GM13976 (cell line): Measurements from ENCODE around the gene IFNG.

Source experiments
- DNase-seq: peaks from one replicate; pipeline ENCODE4 v3.0.0; 2012; ENCODE audit warnings: low spot score
- CTCF ChIP-seq: IDR thresholded peaks from 2 replicates; pipeline ENCODE4 v1.5.1; 2012; ENCODE audit warnings: borderline replicate concordance, mild to moderate bottlenecking; ENCODE audit not compliant: insufficient read depth; ENCODE audit errors: extremely low read depth, missing control alignments, control extremely low read depth
- in situ Hi-C: fragments of 300-500 bp; cut with MboI; formaldehyde crosslinking; loops from one replicate; pipeline ENCODE4 v1.12.0; 2022; ENCODE audit warnings: low sequenced_read_pairs, mixed read lengths, inconsistent platforms; ENCODE audit not compliant: unreplicated experiment

IFNG gene

GRCh38 chr12:68106160-68106559, 53.4 kb downstream of the IFNG start:
- TF ChIP-seq CTCF = no peak
- in situ Hi-C loops = no loop called here
- no peak for DNase-seq
